PC-3 (cell line): ENCODE results near the gene NAGLU.

Experiments used
- CTCF ChIP-seq: fragments of 300-600 bp; sonication (generic); conservative IDR thresholded peaks from 2 replicates; pipeline ENCODE4 v1.5.1; 2017; ENCODE audit warnings: antibody characterized with exemption, low read depth, mild to moderate bottlenecking, low read length
- EZH2 ChIP-seq: fragments of 300-600 bp; sonication (generic); IDR thresholded peaks from one replicate; pipeline ENCODE4 v1.6.1; 2017; ENCODE audit warnings: antibody characterized with exemption, mild to moderate bottlenecking, low read length; ENCODE audit not compliant: unreplicated experiment

GRCh38 chr17:42512246-42512645 lies 23.8 kb upstream of the NAGLU start:
- TF ChIP-seq CTCF: no peak
- TF ChIP-seq EZH2: no peak
